ENCODE results near the gene HCK.

- TF ChIP-seq ELK1 (IDR thresholded peaks at IDR 0.05; ENCODE audit: low read depth, low read length) (no peak), HOXA7 (CRISPR knock-in tag; IDR thresholded peaks at IDR 0.05) (no peak), CTCF (IDR thresholded peaks at IDR 0.05) (no peak), REST (IDR thresholded peaks at IDR 0.05) (no peak), NPAS2 (CRISPR knock-in tag; IDR thresholded peaks at IDR 0.05; ENCODE audit: borderline replicate concordance) (no peak), ESRRA (IDR thresholded peaks at IDR 0.05; ENCODE audit: borderline replicate concordance, low read length) (no peak), CHD2 (IDR thresholded peaks at IDR 0.05; ENCODE audit: low read length, partially characterized antibody) (no peak), RNF2 (IDR thresholded peaks at IDR 0.05; ENCODE audit: borderline replicate concordance, low read depth) (no peak)
Measured at GRCh38 chr20:32089637-32090362, 37.8 kb downstream of the HCK start.
